Mononuclear cell (primary cell): ENCODE results near the gene SELENOH. TPM values are rescaled to one million over a fixed set of nuclear protein-coding genes. Genes with fewer than 3 reads are reported as not detected.

Experiments
- H3K27me3 ChIP-seq: 2 replicates; pipeline ENCODE4 v1.6.0; 2011; ENCODE audit warnings: low read length, control low read depth; ENCODE audit not compliant: insufficient read depth
- H3K4me1 ChIP-seq: 2 replicates; pipeline ENCODE4 v1.5.1; 2011; ENCODE audit warnings: mild to moderate bottlenecking, low read length, control low read depth; ENCODE audit not compliant: insufficient read depth
- H3K4me3 ChIP-seq: 2 replicates; pipeline ENCODE4 v1.5.1; 2011; ENCODE audit warnings: mild to moderate bottlenecking, low read length, moderate library complexity
- H3K9me3 ChIP-seq: 2 replicates; pipeline ENCODE4 v1.5.1; 2011; ENCODE audit warnings: low read depth, mild to moderate bottlenecking, control low read depth, low read length
- total RNA-seq: library from RNA; depleted of rRNA; stranded (reverse); fragments of >200 nt; gene quantifications from one replicate; pipeline ENCODE4 v1.2.3, GENCODE V29; 2012

Gene SELENOH
- total RNA-seq, 1 donor: 58.0 TPM

- H3K4me3 ChIP-seq: no peak overlapping the region
- no peaks in the 10 kb centered on the region for H3K9me3 ChIP-seq
- peaks cover 16% of the 10 kb centered on the region for H3K4me1 ChIP-seq
- H3K27me3 ChIP-seq: no peaks in the 10 kb centered on the region
Measured at GRCh38 chr11:57764566-57764965, 23.3 kb downstream of the SELENOH start.

DNA sequence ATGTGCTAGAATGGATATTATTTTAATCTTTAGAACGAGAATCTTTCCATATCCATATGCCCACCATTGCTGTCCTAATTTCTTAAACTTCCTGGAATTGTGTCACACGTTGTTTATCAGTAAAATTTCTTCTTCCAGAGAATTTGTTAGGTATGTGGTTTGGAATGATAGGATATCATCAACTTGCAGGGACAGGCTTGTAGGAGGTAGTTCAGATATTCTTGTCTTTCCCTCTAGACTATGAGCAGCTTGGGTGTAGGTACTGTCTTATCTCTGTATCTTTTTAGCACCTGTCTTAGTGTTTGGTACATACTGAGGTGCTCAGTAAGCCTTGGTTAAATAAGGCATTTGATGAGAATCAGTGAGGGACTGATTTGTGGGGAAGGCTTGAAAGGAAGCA lies 23.7 kb downstream of the SELENOH start:
- Histone ChIP-seq H3K27me3 (no peaks in the 10 kb centered on the region), H3K4me3 (no peak overlapping the region), H3K4me1 (peaks cover 16% of the 10 kb centered on the region), H3K9me3 (no peaks in the 10 kb centered on the region)

DNA sequence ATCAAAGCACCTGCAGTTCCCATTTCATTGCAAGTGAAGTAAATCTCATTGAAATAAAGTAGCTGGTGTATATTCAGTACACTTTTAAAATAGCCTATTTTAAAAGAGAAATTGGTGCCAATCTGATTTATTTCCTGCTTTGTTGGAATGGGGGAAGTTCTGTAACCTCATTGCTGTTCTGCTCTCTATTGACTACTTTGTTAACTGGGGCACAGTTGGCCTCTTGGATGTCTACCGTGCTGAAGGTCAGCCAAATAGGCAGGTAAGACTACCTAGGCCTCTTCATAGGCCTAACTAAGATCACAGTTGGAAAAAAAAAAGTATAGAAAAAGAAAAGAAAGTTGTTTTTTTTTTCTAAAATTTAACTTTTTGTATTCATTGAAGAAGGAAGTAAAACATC lies 29.5 kb downstream of the SELENOH start:
- Histone ChIP-seq H3K27me3 (no peaks in the 10 kb centered on the region), H3K9me3 (no peaks in the 10 kb centered on the region), H3K4me1 (peaks cover 16% of the 10 kb centered on the region), H3K4me3 (no peak overlapping the region)

GRCh38 chr11:57771365-57771764 lies 30.1 kb downstream of the SELENOH start:
- Histone ChIP-seq H3K4me3 (no peak overlapping the region), H3K4me1 (peaks cover 22% of the 10 kb centered on the region), H3K27me3 (no peaks in the 10 kb centered on the region), H3K9me3 (no peaks in the 10 kb centered on the region)

GRCh38 chr11:57772562-57772961 lies 31.3 kb downstream of the SELENOH start:
- Histone ChIP-seq H3K27me3 (no peaks in the 10 kb centered on the region), H3K9me3 (no peaks in the 10 kb centered on the region), H3K4me3 (no peak overlapping the region), H3K4me1 (peaks cover 23% of the 10 kb centered on the region)

- Histone ChIP-seq H3K9me3 (no peaks in the 10 kb centered on the region), H3K4me1 (peaks cover 28% of the 10 kb centered on the region), H3K27me3 (no peaks in the 10 kb centered on the region), H3K4me3 (no peak overlapping the region)
Measured at GRCh38 chr11:57773026-57773598, 31.8 kb downstream of the SELENOH start.

- H3K4me3 ChIP-seq: no peak overlapping the region
- H3K9me3 ChIP-seq: no peaks in the 10 kb centered on the region
- peaks cover 31% of the 10 kb centered on the region for H3K4me1 ChIP-seq
- H3K27me3 ChIP-seq: no peaks in the 10 kb centered on the region
Measured at GRCh38 chr11:57775491-57775890, 34.2 kb downstream of the SELENOH start.

DNA sequence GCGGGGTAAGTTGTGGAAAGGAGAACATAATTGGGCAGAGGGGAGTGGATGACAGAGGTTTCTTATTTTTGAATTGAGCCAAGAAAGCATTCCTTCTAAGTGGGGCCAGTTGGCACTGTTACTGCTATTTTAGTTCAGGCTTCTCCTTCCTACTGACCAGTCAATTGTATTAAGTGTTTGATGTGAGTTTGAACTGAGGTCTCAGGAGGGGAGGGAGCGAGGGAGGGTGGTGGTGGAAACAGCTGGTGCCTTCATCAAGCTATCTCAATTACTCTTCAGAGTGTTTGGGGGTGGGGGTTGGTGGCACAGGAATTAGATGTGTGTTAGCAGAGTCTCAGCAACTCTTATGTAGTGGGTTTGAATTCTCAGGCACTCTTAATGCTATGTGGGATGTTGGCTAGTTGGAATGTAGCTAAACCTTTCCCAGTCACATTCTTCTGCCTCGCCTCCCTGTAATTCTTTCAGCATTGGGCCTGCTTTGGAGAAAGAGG lies 34.8 kb downstream of the SELENOH start:
- H3K27me3 ChIP-seq: no peaks in the 10 kb centered on the region
- no peak overlapping the region for H3K4me3 ChIP-seq
- peaks cover 26% of the 10 kb centered on the region for H3K4me1 ChIP-seq
- H3K9me3 ChIP-seq: no peaks in the 10 kb centered on the region

GRCh38 chr11:57776577-57777210 lies 35.4 kb downstream of the SELENOH start:
- no peak overlapping the region for H3K4me3 ChIP-seq
- peaks cover 29% of the 10 kb centered on the region for H3K4me1 ChIP-seq
- no peaks in the 10 kb centered on the region for H3K9me3 ChIP-seq
- no peaks in the 10 kb centered on the region for H3K27me3 ChIP-seq

- Histone ChIP-seq H3K4me3 (no peak overlapping the region), H3K27me3 (no peaks in the 10 kb centered on the region), H3K4me1 (peaks cover 31% of the 10 kb centered on the region)
Measured at GRCh38 chr11:57777969-57778317, 36.7 kb downstream of the SELENOH start.

GRCh38 chr11:57778318-57779037 lies 37.2 kb downstream of the SELENOH start:
- peaks cover 31% of the 10 kb centered on the region for H3K4me1 ChIP-seq
- no peaks in the 10 kb centered on the region for H3K27me3 ChIP-seq
- H3K9me3 ChIP-seq: no peaks in the 10 kb centered on the region
- no peak overlapping the region for H3K4me3 ChIP-seq

More at GRCh38 chr11:57777969-57778317, 36.7 kb downstream of the SELENOH start:
- H3K9me3 ChIP-seq: no peaks in the 10 kb centered on the region

DNA sequence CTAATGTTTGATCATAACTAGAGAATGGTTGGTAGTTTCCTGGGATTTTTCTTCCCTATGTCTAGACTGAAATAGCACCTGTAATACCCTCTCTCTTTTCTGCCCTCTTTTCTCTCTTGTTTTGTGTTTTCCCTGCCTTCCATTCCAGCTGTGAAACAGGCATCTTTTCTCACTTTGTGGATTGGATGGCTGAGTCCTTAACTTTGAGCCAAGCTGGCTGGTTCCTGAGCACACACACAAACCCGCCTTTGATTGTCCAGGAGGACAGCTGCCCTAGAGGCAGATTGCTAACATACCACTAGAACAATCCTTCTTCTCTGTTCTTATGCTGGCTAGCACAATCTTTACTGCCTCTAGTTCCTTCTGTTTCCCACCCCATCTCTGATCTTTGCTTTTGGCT lies 38.0 kb downstream of the SELENOH start:
- H3K9me3 ChIP-seq: no peaks in the 10 kb centered on the region
- peaks cover 34% of the 10 kb centered on the region for H3K4me1 ChIP-seq
- no peak overlapping the region for H3K4me3 ChIP-seq
- H3K27me3 ChIP-seq: no peaks in the 10 kb centered on the region

GRCh38 chr11:57781529-57781943 lies 40.2 kb downstream of the SELENOH start:
- no peaks in the 10 kb centered on the region for H3K9me3 ChIP-seq
- no peaks in the 10 kb centered on the region for H3K27me3 ChIP-seq
- H3K4me3 ChIP-seq: no peak overlapping the region
- H3K4me1 ChIP-seq: peaks cover 33% of the 10 kb centered on the region

GRCh38 chr11:57785072-57785471 lies 43.8 kb downstream of the SELENOH start:
- H3K4me3 ChIP-seq: no peak overlapping the region
- H3K27me3 ChIP-seq: no peaks in the 10 kb centered on the region
- H3K9me3 ChIP-seq: no peaks in the 10 kb centered on the region
- H3K4me1 ChIP-seq: peaks cover 42% of the 10 kb centered on the region

- H3K4me1 ChIP-seq: peaks cover 55% of the 10 kb centered on the region
- H3K27me3 ChIP-seq: no peaks in the 10 kb centered on the region
- H3K4me3 ChIP-seq: no peak overlapping the region
- H3K9me3 ChIP-seq: no peaks in the 10 kb centered on the region
Measured at GRCh38 chr11:57786436-57786835, 45.1 kb downstream of the SELENOH start.
